Adipocyte (in vitro differentiated cells): ENCODE results near the gene GRN.

ENCODE experiments used
- DNase-seq: peaks from one replicate; pipeline ENCODE4 v3.0.0-alpha.2; 2015; ENCODE audit warnings: low read depth
- H3K27me3 ChIP-seq: replicated peaks from 2 replicates; pipeline ENCODE4 v1.7.0; 2013; ENCODE audit warnings: mild to moderate bottlenecking, low read length, moderate library complexity; ENCODE audit not compliant: control insufficient read depth, insufficient read depth
- H3K36me3 ChIP-seq: 2 replicates; pipeline ENCODE4 v1.7.0; 2013; ENCODE audit warnings: low read length, mild to moderate bottlenecking, moderate library complexity; ENCODE audit not compliant: control insufficient read depth, insufficient read depth, severe bottlenecking
- H3K4me1 ChIP-seq: 2 replicates; pipeline ENCODE4 v1.7.0; 2013; ENCODE audit warnings: mild to moderate bottlenecking, low read length, moderate library complexity; ENCODE audit not compliant: control insufficient read depth, insufficient read depth
- H3K4me3 ChIP-seq: 2 replicates; pipeline ENCODE4 v1.7.0; 2013; ENCODE audit warnings: mild to moderate bottlenecking, low read length, moderate library complexity
- H3K9ac ChIP-seq: 2 replicates; pipeline ENCODE4 v1.7.0; 2013; ENCODE audit warnings: mild to moderate bottlenecking, low read length, moderate library complexity
- H3K9me3 ChIP-seq: 2 replicates; pipeline ENCODE4 v1.7.0; 2013; ENCODE audit warnings: mild to moderate bottlenecking, low read length, moderate library complexity; ENCODE audit not compliant: control insufficient read depth

Gene GRN

DNA sequence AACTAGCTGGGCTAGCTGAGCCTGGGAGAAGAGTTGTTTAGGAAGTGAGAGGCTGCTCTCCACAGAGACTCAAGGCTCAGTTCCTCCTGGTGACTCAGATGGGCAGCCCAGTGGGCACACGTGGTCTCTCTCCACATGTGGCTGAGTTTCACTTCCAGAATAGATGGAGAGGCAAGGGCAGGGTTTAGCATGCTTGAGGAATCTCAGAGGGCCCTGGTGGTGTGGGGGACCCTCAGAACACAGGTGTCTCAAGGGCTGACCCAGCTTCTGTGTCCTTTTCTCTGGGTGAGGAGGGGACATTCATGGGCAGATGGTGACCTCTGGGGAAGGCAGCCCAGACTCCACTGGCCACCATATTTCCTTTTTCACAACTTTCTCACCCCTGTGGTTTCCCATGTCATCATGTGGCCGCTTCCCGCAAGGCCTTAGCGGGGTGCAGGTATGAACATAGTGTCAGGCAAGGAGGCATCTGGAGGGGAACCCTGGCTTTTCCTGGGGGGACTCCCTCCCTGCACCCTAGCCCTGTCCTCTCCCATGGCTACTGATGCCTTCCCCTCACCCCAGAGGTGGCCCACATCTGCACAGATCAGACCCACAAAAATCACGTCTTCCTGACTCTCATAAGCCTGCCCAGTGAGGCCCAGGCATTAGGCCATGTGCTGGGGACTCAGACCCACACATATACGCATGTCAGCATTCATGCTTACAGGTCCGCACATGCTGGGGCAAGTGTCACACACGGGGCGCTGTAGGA is 3.3 kb downstream of the GRN start:
- peaks cover 7% of the 10 kb centered on the region for H3K4me1 ChIP-seq

DNA sequence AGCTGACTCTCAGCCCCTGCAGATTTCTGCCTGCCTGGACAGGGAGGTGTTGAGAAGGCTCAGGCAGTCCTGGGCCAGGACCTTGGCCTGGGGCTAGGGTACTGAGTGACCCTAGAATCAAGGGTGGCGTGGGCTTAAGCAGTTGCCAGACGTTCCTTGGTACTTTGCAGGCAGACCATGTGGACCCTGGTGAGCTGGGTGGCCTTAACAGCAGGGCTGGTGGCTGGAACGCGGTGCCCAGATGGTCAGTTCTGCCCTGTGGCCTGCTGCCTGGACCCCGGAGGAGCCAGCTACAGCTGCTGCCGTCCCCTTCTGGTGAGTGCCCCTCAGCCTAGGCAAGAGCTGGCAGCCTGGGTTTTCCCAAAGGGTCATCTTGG is 3.9 kb downstream of the GRN start:
- Histone ChIP-seq H3K9ac (no peak overlapping the region), H3K4me3 (no peak overlapping the region), H3K9me3 (no peaks in the 10 kb centered on the region), H3K27me3 (no peaks in the 10 kb centered on the region), H3K4me1 (peaks cover 7% of the 10 kb centered on the region), H3K36me3 (peaks cover 28% of the 10 kb centered on the region)
- no peak for DNase-seq

More for the DNA sequence above, 3.3 kb downstream of the GRN start:
- no peaks in the 10 kb centered on the region for H3K9me3 ChIP-seq
- no peak overlapping the region for H3K9ac ChIP-seq
- H3K4me3 ChIP-seq, result no peak overlapping the region
- DNase-seq, result peak; percentile 59
- H3K27me3 ChIP-seq, result no peaks in the 10 kb centered on the region
- peaks cover 28% of the 10 kb centered on the region for H3K36me3 ChIP-seq

DNA sequence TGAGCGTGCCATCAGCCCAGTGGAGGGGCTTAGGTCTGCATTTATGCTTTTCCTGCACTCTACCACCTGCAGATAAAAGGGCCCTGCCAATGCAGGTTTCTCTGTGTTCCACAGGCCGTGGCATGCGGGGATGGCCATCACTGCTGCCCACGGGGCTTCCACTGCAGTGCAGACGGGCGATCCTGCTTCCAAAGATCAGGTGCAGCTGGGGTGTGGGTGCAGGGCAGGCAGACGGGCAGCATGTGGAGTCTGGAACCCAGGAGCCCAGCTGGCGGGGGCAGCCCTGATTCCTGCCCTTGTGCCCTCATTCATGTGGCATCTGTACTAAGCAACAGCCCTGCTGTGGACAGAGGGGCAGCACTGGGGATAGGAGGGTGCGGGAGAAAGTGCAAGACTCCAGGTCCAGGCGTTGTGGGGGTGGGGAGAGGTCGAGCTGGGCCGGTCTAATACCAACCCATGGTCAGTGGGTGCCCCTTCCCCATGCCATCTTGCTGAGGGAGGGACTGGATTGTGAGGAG is 4.5 kb downstream of the GRN start:
- no peak for DNase-seq
- Histone ChIP-seq H3K4me1 (peaks cover 4% of the 10 kb centered on the region), H3K9ac (no peak overlapping the region), H3K9me3 (no peaks in the 10 kb centered on the region), H3K27me3 (no peaks in the 10 kb centered on the region), H3K4me3 (no peak overlapping the region), H3K36me3 (peaks cover 28% of the 10 kb centered on the region)

DNA sequence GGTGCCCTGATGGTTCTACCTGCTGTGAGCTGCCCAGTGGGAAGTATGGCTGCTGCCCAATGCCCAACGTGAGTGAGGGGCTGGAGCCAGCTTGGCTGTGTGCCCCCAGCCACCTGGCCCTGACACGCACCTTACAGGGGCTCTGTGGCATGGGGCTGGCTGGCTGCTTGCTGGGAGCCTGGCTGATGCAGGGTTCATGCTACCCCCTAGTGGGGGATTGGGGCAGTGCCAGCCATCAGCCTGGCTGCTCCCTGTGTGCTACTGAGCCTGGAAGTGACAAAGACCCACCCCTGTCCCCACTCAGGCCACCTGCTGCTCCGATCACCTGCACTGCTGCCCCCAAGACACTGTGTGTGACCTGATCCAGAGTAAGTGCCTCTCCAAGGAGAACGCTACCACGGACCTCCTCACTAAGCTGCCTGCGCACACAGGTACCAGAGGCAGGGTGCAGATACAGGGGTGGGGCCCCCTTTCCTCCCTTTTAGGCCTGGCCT is 5.7 kb downstream of the GRN start:
- Histone ChIP-seq H3K4me1 (peaks cover 4% of the 10 kb centered on the region), H3K4me3 (no peak overlapping the region), H3K36me3 (peaks cover 28% of the 10 kb centered on the region), H3K9ac (no peak overlapping the region), H3K9me3 (no peaks in the 10 kb centered on the region), H3K27me3 (no peaks in the 10 kb centered on the region)
- DNase-seq, result peak; percentile 73

DNA sequence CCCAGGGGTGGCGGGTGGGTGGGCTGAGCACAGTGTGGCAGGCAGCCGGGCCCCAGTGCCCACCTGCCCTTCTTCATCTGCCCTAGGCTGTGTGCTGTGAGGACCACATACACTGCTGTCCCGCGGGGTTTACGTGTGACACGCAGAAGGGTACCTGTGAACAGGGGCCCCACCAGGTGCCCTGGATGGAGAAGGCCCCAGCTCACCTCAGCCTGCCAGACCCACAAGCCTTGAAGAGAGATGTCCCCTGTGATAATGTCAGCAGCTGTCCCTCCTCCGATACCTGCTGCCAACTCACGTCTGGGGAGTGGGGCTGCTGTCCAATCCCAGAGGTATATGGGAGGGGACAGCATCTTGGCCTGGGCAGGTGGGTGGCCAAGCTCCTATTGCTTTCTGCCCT is 6.4 kb downstream of the GRN start:
- Histone ChIP-seq H3K9ac (no peak overlapping the region), H3K4me1 (peaks cover 4% of the 10 kb centered on the region), H3K36me3 (peaks cover 28% of the 10 kb centered on the region), H3K27me3 (no peaks in the 10 kb centered on the region), H3K9me3 (no peaks in the 10 kb centered on the region), H3K4me3 (no peak overlapping the region)
- DNase-seq, result no peak

DNA sequence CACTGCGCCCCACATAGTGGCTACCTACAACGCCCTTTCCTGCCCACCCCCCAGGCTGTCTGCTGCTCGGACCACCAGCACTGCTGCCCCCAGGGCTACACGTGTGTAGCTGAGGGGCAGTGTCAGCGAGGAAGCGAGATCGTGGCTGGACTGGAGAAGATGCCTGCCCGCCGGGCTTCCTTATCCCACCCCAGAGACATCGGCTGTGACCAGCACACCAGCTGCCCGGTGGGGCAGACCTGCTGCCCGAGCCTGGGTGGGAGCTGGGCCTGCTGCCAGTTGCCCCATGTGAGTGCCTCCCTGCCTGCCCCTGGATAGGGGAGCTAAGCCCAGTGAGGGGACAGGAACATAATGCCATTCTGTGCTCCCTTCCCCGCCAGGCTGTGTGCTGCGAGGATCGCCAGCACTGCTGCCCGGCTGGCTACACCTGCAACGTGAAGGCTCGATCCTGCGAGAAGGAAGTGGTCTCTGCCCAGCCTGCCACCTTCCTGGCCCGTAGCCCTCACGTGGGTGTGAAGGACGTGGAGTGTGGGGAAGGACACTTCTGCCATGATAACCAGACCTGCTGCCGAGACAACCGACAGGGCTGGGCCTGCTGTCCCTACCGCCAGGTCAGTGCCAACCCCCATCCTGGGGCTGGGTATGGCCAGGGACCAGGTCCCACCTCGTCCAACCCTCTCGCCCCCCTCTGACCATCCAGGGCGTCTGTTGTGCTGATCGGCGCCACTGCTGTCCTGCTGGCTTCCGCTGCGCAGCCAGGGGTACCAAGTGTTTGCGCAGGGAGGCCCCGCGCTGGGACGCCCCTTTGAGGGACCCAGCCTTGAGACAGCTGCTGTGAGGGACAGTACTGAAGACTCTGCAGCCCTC is 7.1 kb downstream of the GRN start:
- Histone ChIP-seq H3K9ac (no peak overlapping the region), H3K9me3 (no peaks in the 10 kb centered on the region), H3K36me3 (peaks cover 28% of the 10 kb centered on the region), H3K27me3 (no peaks in the 10 kb centered on the region), H3K4me1 (peaks cover 4% of the 10 kb centered on the region), H3K4me3 (no peak overlapping the region)
- no peak for DNase-seq

DNA sequence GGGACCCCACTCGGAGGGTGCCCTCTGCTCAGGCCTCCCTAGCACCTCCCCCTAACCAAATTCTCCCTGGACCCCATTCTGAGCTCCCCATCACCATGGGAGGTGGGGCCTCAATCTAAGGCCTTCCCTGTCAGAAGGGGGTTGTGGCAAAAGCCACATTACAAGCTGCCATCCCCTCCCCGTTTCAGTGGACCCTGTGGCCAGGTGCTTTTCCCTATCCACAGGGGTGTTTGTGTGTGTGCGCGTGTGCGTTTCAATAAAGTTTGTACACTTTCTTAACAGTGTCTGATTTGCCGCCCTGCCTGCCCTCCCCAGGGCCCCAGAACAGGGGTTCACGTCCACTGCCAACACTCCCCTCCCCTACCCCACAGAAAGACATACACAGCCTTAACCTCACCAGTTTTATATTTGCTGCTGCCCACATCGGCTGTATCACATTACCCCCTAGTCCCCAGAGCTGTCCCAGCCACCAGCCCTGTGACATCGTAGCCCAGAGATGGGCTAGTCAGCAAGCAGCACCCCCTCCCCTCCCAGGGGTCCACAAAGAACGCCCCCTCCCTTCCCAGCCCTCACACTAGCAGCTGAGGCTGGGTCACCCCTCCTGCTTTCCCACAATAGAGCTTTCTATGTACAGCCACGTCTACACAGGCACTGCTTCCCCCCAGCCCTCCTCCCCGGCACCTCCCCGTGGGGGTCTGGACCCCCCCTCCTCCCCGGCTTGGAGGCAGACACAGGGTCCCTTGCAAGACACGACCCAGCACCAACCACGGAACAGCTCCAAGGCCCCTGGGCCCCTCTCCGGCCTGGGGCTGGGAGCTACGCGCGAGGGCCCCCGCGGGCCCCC is 7.9 kb downstream of the GRN start:
- Histone ChIP-seq H3K9me3 (no peaks in the 10 kb centered on the region), H3K4me3 (peak overlapping the region; percentile 41), H3K9ac (peak overlapping the region; percentile 25), H3K4me1 (peaks cover 4% of the 10 kb centered on the region), H3K36me3 (peaks cover 28% of the 10 kb centered on the region), H3K27me3 (no peaks in the 10 kb centered on the region)
- no peak for DNase-seq

DNA sequence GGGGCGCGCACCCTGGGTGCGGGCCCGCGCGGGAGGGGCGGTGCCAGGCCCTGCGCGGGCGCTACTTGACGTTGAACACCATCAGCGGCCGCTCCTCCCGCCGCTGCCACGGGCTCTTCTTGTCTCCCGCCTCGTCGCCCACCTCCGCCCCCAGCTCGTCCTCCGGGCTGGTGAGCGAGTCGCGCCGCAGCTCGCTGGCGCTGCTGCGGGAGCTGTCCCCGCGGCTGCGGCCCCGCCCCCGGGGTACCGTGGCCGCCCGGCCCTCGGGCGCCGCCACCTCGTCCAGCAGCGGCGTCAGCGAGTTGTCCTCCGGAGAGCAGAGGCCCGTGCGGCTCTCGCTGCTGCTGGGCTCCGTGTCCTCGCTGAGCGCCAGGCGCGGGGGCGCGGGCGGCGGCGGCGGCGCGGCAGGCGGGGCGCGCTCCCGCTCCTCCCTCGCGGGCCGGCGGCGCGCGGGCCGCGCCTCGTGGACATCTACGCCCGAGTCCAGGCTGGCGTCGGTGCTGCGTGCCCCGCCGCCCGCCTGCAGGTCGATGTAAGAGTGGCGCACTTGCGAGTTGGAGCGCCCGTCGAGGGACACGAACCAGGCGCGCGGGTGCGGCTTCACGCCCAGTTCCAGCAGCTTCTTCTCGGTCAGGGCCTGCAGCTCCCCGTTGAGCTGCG is 8.7 kb downstream of the GRN start:
- Histone ChIP-seq H3K4me1 (no peaks in the 10 kb centered on the region), H3K36me3 (peaks cover 28% of the 10 kb centered on the region), H3K4me3 (peak overlapping the region; percentile 41), H3K9me3 (no peaks in the 10 kb centered on the region), H3K9ac (peak overlapping the region; percentile 25), H3K27me3 (no peaks in the 10 kb centered on the region)
- DNase-seq, result no peak

DNA sequence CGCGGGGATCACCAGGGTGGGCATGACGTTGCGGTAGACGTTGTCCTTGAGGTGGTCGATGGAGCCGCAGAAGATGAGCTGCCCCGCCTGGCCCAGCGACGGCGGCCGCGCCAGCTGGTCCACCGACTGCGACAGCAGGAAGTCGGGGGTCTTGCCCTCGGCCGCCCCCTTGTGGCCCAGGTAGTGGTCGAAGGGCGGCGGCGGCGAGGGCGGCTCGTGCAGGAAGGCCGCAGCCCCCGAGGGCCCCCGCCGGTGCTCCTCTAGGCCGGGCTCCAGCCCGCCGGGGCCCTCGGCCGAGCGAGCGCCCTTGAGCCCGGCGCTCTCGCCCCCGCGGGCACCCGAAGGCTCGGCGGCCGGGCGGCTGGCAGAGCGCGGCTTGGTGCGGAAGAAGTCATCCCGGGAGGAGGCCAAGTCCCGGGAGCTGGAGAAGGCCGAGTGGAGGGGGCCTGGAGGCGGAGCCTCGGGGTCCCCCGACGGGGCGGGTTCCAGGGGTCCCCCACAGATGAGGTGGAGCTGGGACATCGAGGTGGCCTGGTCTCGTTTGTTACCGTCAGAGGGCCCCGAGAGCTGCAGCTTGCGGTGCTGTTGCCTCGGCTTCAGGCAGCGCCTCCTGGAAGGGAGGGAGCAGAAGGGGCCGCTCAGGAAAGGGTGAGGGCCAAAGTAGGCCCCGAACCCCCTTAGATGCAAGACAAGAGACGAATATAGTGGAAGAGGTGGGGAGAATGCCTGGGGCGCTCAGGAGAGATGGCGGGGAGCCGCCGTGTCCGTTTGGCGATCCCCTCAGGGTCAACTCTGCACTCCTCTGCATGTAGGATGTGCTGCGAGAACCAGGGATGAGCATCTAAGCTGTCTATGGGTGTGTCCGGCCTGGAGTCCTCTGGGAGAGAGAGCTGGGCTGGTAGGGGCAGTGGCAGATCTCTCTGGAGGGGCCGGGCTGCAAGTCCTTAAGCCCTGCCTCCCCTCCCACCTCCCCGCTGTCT is 9.8 kb downstream of the GRN start:
- Histone ChIP-seq H3K9ac (no peak overlapping the region), H3K9me3 (no peaks in the 10 kb centered on the region), H3K4me3 (no peak overlapping the region), H3K27me3 (no peaks in the 10 kb centered on the region), H3K4me1 (no peaks in the 10 kb centered on the region), H3K36me3 (peaks cover 23% of the 10 kb centered on the region)
- DNase-seq, result no peak
